GM21381 (cell line): ENCODE data around the gene DGKI.

ENCODE experiments used
- ATAC-seq: cut with Tn5 transposase; IDR thresholded peaks from one replicate; pipeline ENCODE4 v1.9.1; 2021; ENCODE audit warnings: mild to moderate bottlenecking, moderate library complexity; ENCODE audit not compliant: unreplicated experiment

The DGKI gene

DNA sequence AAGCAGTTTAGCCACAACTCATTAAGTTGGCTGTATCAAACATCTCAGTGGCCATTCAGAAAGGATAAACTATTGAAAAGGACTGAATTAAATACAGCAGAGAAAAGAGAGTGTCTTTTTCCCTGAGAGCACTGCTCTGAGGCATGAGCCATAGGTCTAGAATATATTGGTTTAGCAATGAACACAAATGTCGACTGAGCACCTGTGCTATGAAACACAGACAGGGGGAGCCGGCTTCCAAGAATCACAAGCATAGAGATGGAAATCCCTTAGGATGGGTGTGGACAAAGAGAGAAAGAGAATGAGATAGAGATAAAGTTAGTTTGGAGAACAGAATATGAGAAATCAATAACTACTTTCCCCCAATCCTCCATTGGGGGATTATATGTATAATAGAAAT, 54.8 kb downstream of the DGKI start:
- no peak for ATAC-seq

DNA sequence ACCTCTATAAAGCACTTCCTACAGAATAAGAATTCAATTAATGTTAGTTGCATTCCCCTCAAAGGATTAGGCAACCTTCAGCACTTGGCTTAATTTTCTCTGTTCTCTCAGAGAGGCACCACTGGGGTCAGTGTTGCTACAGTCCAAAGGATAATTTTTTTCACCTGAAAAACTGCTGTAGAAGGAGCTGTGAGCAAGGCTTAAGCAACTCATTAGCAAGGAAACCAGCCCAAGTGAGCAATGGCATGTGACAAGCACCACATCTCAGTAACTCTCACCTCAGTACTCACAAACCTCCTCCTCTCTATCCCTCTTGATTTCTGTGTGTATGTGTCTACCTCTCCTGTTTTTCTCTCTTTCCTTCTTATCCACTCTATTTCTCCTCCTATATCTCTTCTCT, 55.9 kb downstream of the DGKI start:
- no peak for ATAC-seq

DNA sequence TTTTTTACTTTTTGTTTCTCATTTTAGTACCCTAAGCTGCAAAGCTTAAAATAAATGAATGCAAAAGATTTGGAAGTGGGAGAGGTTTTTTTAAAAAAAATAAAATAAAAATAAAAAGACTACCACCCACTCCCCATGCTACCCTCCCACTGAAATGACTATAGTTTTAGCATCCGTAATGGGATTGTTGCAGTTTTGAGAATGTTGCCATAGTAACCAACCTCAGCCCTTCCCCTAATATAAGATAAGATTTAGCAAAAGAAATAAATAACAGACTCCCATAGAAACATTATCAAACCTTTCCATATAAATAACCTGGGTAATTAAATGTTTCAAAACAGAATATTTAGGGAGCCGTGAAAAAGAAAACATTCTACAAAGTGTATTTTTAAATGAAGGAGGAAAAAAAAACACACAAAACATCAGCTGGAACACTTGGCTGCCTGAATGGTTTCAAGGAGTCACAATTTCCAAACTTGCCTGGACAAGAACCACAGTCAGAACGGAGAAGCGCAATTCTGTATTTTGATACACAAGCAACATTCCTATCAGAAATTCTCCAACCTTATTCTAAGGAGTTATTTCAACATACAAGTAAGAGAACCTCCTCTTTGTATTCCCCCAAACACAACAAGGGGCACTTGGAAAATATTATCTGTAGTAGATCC, 57.4 kb downstream of the DGKI start:
- ATAC-seq: no peak

DNA sequence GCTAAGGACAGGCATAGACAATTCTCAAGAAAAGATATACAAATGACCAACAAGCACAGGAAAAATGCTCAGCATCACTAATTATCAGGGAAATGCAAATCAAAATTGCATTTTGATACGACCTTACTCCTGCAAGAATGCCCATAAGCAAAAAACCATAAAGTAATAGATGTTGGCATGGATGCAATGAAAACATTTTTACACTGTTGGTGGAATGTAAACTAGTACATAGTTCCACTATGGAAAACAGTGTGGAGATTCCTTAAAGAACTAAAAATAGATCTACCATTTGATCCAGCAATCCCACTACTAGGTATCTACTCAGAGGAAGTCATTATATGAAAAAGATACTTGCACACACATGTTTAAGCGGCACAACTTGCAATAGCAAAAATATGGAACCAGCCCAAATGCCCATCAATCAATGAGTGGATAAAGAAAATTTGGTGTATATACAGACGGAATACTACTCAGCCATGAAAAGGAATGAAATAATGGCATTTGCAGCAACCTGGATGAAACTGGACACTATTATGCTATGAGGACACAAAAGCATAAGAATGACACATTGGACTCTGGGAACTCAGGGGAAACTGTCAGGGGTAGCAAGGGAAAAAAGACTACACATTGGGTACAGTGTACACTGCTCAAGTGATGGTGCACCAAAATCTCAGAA, 59.3 kb downstream of the DGKI start:
- ATAC-seq: no peak

DNA sequence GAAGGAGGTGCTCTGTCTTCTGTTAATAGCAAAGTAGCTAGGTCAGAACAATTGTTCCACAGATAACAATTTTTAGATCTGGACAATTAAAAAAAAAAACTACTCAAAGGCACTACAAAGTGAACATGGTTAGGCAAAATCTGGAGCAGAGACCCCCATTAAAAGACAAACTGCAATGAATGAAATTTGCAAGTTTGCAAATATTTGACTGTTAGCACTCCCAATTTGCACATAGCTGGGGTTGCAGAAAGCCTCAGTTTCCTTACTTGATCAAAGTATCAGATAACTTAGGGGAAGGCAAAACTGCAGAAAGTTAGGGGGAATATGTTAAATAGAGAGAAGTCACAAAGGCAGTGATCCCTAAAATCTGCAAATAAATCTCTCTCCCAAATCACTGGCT, 68.3 kb downstream of the DGKI start:
- no peak for ATAC-seq

DNA sequence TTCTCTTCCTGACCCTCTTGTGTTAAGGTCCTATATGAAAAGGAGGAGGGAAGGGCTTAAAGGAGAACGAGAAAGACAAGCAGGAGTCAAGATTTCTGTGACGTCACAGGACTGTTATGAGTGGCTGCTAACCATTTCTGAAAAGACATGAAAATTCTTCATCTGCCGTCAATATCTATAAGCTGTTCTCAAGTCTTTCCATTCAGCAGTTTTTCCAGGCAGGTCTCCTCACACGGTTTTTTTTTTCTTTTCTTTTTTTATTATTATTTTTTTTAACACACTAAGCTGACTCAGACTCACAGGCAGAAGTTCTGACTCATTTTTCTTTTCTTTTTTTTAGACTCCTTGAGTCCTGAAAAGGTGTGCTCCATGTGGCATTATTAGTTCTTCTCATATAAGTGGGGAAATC, 72.0 kb downstream of the DGKI start:
- no peak for ATAC-seq

DNA sequence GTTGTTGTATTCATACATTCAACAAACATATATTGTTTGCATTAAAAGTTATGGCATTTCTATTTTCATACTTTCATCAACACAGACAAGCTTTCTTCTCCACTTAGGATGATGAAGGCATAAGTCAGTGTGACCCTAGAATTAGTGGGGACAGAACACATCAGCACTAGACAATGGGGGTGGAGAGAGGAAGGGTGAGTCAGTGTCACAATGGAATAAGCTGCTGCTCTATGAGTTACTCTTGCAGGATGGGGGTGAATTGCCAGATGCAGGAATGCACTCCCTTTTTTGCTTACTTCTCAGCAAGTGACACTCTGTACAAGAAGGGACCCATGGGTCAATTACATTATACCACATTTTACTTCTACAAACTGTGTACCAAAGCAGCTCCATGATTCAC, 74.0 kb downstream of the DGKI start:
- no peak for ATAC-seq

DNA sequence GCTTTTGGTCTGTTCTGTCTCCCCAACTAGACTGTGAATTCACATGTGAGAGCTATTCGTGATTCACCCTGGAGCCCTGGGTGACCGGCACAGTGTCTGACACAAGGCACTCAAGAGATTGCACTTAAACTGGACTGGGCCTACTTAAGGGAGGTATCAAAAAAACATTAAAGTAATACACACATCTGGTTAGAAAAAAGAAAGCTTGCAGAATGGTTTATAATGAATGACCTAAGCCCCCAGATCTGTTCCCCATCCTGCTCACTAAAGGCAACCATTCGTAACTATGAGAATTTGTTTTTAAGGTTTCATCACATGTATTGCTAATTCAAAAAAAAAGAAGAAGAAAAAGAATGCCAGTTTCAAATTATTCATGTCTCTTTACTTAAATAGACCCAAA, 74.5 kb downstream of the DGKI start:
- no peak for ATAC-seq

DNA sequence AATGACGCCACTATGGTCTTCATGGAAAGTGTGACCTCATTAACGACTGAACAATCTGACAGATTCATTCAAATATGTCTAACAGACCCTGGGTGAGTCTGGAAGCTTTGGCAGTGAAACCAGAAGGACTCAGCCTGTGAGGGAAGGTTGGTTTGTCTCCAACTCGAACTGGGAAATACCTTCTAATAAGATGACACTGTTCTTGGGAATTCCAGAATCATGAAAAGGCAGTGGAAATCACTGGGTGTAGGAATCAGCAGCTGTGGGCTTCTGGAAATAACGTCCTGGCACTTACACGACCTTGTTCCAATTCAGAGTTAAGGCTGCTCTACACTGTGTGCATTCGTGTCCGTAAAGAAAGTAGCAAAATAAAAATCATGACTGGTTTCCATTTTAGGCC, 75.1 kb downstream of the DGKI start:
- ATAC-seq: no peak

DNA sequence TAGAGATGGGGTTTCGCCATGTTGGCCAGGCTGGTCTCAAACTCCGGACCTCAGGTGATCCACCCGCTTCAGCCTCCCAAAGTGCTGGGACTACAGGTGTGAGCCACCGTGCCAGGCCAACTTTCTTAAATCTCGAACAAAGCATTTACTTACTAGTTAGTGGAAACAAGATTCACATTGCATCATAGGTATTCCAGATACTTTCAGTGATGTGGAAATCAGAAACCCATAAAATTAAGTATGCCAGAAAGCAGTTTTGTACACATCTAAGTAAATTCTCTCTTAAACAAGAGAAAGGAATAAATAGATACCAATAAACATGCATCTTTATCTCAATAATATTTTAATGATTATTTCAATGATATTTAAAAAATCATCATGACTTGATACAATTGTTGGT, 75.5 kb downstream of the DGKI start:
- ATAC-seq: no peak

DNA sequence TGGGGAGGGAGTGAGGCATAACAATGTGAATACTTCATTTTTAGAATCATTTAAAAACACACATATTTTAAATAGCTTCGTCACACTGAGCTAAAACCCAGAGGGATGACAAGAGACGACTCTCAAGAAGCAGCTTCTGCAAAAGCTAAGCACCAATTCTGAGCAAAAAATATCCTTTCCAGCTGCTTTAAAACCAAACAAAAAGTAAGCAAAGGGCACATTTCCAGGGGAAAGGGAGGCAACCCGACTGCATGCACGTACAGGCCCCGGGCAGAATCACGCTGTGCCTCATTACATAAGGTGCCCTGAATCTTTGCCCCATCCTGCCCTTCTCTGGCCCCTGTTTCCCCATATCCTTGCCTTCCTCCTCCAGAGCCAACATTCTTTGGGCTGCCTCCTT, 78.4 kb downstream of the DGKI start:
- no peak for ATAC-seq

DNA sequence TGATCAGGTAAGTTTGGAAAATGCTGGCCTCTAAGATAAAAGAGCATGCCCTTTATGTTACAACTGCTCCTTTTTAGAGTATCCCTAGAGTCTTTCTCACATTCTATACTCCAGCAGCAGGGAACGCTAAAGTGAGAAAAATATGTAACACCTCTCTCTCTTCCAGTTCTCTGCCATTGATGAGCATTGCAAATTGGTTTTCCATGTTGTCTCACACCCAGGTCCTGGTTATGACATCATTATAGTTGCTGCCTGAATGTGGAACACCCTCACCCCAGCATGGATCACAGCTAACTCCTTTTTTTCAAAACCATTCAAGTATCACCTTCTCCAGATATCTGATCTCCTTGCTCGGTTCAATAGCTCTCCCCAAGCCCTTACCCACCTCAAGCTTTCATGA, 84.4 kb downstream of the DGKI start:
- ATAC-seq: no peak

DNA sequence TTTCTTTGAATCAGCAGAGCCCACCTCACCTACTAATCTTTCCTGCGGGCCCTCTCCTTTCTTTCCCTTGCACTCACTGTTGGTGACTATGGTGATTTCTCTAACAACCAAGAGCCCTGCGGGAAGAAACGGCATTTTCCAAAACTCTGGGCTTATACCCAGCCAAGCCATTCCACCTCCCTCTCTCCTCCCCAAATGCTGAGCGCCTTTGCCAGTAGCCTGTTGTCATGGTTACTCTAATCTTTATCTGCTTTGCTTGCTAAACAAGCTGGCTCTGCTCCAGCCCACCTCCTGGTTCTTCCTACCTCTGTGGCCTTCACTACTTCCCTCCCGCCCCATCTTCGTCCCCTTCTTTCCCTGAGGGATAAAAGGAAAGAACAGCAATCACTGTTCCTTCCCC, 86.7 kb downstream of the DGKI start:
- ATAC-seq: no peak

DNA sequence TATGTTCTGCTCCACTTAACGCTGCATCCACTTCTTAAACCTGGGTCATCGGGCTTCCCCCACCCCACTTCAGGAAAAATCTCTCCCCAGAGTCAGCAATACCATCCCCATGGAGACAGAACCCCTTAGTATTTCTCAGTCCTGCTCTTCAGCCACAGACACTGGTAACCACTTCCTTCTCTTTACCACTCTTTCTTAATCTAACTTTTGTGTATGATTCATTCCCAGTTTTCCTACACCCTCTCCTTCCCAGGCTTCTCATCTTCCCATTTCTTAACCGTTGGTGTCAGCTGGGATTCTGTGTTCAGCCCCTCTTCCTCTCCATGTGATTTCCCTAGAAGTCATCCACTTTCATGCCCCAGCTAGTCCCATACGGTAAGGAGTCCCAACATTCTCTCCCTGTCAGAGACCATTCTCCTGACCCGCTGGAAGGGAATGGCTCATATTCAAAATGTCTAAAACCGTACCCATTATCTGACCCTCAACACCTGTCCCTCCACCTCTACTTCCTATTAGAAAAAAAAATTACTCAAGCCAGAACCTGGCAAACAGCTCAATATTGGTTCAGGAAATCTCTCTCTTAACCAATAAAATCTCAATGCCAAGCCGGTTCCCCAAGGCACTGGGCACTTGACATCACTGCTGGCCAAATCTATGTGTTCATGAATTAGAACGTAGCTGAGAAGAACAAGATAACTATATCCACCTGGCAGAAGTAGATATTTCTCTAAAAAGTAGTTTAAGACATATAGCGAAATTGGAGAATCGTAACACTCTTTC, 89.4 kb downstream of the DGKI start:
- ATAC-seq: no peak

DNA sequence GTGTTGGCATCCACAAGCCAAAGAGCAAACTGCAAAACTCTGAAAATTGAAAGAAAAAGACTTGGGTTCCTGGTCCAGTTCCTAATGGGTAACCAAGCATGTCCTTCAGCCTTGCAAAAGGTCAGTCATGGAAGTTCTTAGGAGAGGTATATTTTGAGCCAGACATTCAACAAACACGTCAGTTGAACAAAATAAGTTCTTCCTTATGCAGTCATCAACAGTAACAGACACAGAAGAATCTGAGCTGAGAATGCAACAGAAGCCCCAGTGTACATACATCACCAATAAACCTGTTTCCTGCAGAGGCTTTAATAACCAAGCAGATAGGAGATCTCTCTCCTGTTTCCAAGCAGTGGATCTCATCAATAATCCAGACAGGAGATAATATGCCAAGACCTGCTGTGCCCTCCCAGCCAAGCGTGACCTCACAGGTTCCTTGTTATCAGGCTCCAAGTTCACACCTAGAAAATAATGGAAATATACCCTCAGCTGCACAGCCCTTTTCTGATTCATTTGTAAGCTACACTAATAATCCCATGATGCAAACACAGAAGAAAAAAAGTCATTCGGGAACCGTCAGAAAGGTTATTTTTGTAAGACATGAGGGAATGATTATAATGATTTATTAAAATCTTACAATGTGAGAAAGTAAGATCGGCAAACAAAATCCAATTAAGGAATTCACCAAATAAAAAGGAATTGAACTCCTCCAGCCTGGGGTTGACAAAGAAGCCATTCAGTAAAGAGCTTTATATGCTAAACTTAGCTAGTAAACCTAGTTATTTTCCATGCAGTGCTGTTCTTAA, 90.7 kb downstream of the DGKI start:
- ATAC-seq: no peak

DNA sequence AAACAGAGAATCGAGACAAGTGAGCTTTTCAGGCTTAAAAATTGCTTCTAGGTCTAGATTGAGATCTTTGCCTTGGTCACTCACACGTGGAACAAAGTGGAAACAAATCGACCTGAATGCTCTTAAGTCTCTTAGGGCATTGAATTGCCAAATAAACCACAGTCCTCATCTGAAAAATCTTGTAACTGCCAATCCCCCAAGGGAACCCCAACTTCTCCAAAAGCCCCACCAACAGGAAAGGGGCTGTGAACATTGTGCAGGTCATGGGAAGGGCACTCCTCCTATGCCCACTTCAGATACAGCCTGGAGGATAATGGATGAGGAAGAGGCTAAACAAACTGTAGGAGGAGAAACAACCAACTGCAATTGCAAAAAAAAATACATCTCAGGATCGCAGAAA, 91.3 kb downstream of the DGKI start:
- no peak for ATAC-seq

DNA sequence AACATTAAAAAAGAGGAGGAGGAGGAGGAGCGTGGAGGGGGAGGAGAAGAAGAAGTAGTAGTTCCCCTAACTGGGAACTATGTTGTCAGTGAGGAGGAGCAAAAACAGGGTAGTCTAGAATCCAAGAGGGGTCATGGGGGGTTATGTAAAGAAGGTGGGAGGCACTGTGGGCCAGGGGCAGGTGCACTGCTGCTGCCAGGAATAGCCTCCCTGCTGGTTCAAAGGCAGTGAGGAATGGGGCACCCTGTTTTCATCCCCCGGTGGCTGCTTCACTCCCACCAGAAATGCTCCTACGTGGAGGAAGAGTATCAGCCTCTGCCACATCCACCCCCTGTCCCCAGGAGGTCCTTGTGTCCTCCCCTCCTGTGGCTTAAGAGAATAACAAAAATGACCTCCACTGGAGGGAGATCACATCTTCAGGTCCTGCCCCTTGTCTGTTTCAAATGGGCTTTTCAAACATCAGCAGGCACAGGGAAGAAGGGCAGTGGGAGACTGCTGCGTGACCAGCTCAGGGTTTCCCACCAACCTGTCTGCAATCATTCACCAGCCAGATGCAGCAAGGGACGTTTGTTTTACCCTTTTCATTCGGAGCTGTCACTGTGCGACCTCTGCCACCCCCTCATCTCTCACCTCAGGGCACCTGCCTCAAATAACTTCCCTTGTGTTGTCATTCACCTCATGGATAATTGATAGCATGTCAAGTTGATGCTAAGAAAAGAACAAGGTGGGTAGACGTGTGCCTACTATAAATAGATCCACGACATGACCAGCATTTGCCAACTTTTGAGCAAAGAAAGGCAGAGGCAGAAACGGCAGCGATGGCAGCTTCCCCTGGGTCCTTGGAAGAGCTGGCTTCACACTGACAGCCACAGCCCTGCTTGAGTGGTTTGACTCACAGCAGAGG, 92.6 kb downstream of the DGKI start:
- ATAC-seq: no peak

DNA sequence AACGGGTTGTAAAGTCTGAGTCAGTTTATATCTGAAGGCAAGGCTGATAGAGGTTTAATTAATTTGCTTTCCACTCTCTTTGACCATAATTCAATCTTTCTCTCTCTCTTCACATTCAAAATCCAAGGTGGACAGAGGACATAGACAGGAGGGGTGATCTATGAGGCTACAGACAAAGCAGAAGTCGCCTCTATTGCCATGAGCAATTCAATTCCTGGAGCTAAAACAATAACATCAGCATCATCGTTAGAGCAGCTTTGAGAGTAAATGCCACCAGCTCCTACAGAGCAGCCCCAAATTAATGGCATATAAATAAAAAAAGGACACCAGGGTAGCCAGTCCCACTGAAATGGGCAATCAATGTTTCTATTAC, 93.2 kb downstream of the DGKI start:
- ATAC-seq: no peak

DNA sequence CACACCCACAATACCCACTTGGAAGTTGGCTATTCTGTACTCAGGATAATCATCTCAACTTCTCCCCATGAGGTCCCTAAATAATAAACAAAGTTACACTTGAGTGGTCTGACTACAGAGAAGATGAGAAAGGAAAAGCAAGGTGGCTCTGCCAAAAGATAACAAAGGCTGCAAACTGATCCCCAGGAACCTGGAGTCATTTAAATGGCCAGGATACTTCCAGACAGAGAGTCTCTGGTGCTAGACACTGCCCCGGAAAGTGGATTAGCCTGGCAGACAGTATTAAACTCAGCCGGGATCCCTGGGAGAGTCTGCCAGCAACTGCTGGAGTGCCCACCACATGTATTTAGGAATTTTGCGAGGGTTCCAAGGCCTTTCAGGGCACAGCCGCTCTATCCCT, 93.7 kb downstream of the DGKI start:
- ATAC-seq: no peak

DNA sequence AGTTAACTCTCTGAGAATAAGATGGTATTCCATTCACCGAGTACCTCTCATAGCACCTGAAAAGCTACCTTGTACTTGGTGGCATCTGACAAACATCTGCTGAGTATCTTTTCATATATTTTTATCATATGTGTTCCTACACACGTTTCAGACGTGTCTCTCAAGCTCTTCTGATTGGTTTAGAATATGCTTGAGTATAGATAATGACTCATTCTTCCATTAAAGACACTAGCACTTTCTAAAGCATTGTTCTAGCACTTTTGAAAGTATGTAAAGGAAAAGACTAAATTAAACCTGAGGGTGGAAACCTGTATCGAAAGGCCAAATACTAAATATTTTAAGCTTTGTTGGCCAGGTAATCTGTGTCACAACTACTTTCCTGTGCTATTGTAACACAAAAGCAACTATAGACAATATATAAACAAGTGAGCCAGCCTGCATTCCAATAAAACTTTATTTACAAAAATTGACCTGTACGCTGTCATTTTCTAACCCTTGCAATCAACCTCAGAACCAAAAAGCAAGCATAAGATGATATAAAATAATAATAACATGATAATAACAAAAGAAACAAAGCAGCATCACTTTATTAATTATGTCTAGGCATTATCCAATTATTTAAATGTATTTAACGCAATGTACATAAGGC, 95.3 kb downstream of the DGKI start:
- no peak for ATAC-seq
